Measurements from ENCODE around the gene ATP1B2. TPM values are rescaled to one million over a fixed set of nuclear protein-coding genes. Genes with fewer than 3 reads are reported as not detected.

The ATP1B2 gene
- total and polyA plus RNA-seq, 2 of the 8 experiments (the other 6 are each of a cell fraction or from before 2014, with no cell fraction given) = 9.1 to 21.0 TPM

DNA sequence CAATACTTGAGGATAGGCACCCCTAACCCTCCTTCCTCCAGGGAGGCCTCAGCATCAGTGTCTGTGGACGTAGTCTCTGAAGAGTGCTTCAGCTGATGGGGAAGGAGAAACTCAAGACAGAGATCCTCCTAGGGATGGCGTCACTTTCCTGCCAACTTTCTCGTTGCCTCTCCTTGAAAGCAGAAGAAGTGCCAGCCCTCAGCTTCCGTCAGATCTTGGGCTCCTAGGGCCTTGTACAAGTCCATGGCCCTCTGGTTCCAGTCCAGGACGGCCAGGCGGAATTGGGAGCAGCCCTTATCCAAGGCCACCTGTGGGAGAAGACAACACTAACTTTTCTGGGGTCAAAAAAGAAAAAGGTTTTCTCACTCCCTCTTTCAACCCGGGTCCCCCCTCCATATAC is 24.4 kb upstream of the ATP1B2 start (continued):
- TF ChIP-seq NANOG (IDR thresholded peaks at IDR 0.05; ENCODE audit: insufficient read depth, low read depth, low read length, poor library complexity, severe bottlenecking) (no peak), CBX8 (IDR thresholded peaks at IDR 0.05; ENCODE audit: borderline replicate concordance, low read depth, low read length) (no peak), ZNF274 (IDR thresholded peaks at IDR 0.05; ENCODE audit: borderline replicate concordance, extremely low read depth, low read length) (no peak), POLR2A (IDR thresholded peaks at IDR 0.05; ENCODE audit: control extremely low read depth in 1 of 2, low read depth in 2 of 2, low read length in 2 of 2) (no peak), GABPA (IDR thresholded peaks at IDR 0.05; ENCODE audit: borderline replicate concordance, insufficient read depth, low read length) (no peak)

Measured in H1 (cell line).